ENCODE results near the gene RPS29. TPM values are rescaled to one million over a fixed set of nuclear protein-coding genes. Genes with fewer than 3 reads are reported as not detected.

The RPS29 gene
- total RNA-seq, 1 experiment from 2014 or later, result 1,733 TPM

- Mint-ChIP-seq H3K36me3 (ENCODE audit: insufficient read depth, unreplicated experiment) (peaks cover 71% of the 10 kb centered on the region), H3K9me3 (ENCODE audit: unreplicated experiment) (no peaks in the 10 kb centered on the region)
- CTCF ChIA-PET, result no interaction called here
Observed at GRCh38 chr14:49584058-49584457, 2.1 kb downstream of the RPS29 start.

GRCh38 chr14:49583629-49584028 is 2.6 kb downstream of the RPS29 start:
- BruUV-seq (replicated peaks), result no TSS peak
- H3K27me3 Mint-ChIP-seq (ENCODE audit: insufficient read depth, unreplicated experiment), result no peaks in the 10 kb centered on the region
- Histone ChIP-seq H3K4me1 (peaks cover 10% of the 10 kb centered on the region), H3K4me3 (ENCODE audit: low read depth, low read length) (no peak overlapping the region), H3K27me3 (replicated peaks; ENCODE audit: control insufficient read depth, insufficient read depth, low read length) (no peaks in the 10 kb centered on the region), H3K36me3 (ENCODE audit: control insufficient read depth, insufficient read depth, low read length) (no peaks in the 10 kb centered on the region; the same call in 1 of the 2 replicates), H3K9me3 (no peaks in the 10 kb centered on the region)
- no peaks in the 10 kb centered on the region for H3K9me3 Mint-ChIP-seq (ENCODE audit: unreplicated experiment)
- no peak overlapping the region for H3K27ac Mint-ChIP-seq (ENCODE audit: unreplicated experiment)
- H3K4me3 Mint-ChIP-seq (ENCODE audit: unreplicated experiment), result peak overlapping the region; percentile 98
- CTCF ChIA-PET, result no interaction called here
- peaks cover 76% of the 10 kb centered on the region for H3K36me3 Mint-ChIP-seq (ENCODE audit: insufficient read depth, unreplicated experiment)
- H3K4me1 Mint-ChIP-seq (ENCODE audit: low read depth, unreplicated experiment), result peaks cover 21% of the 10 kb centered on the region
- DNase-seq, result no peak
- intact Hi-C loops (cut with micrococcal nuclease; ENCODE audit: unreplicated experiment), result no loop called here
- POLR2A ChIA-PET, result no interaction called here
- no peak for TF ChIP-seq CTCF (IDR thresholded peaks at IDR 0.05; ENCODE audit: insufficient read depth in 1 of 2, low read depth in 1 of 2, low read length in 1 of 2, severe bottlenecking in 1 of 2, unreplicated experiment in 1 of 2)

More at GRCh38 chr14:49584058-49584457, 2.1 kb downstream of the RPS29 start:
- intact Hi-C loops (cut with micrococcal nuclease; ENCODE audit: unreplicated experiment), result no loop called here
- H3K27ac Mint-ChIP-seq (ENCODE audit: unreplicated experiment), result peak overlapping the region; percentile 35
- H3K4me3 Mint-ChIP-seq (ENCODE audit: unreplicated experiment), result peak overlapping the region; percentile 98
- no peaks in the 10 kb centered on the region for H3K27me3 Mint-ChIP-seq (ENCODE audit: insufficient read depth, unreplicated experiment)
- no peak for DNase-seq
- peaks cover 21% of the 10 kb centered on the region for H3K4me1 Mint-ChIP-seq (ENCODE audit: low read depth, unreplicated experiment)
- no TSS peak for BruUV-seq (replicated peaks)
- H3K27me3 ChIP-seq (replicated peaks; ENCODE audit: control insufficient read depth, insufficient read depth, low read length), result no peaks in the 10 kb centered on the region
- POLR2A ChIA-PET, result no interaction called here
- H3K4me3 ChIP-seq (ENCODE audit: low read depth, low read length), result no peak overlapping the region; the same call in 1 of the 2 replicates
- peaks cover 10% of the 10 kb centered on the region for H3K4me1 ChIP-seq
- H3K9me3 ChIP-seq, result no peaks in the 10 kb centered on the region
- no peaks in the 10 kb centered on the region; the same call in 1 of the 2 replicates for H3K36me3 ChIP-seq (ENCODE audit: control insufficient read depth, insufficient read depth, low read length)
- no peak for TF ChIP-seq CTCF (IDR thresholded peaks at IDR 0.05; ENCODE audit: insufficient read depth in 1 of 2, low read depth in 1 of 2, low read length in 1 of 2, severe bottlenecking in 1 of 2, unreplicated experiment in 1 of 2)

- peaks cover 85% of the 10 kb centered on the region for H3K36me3 Mint-ChIP-seq (ENCODE audit: insufficient read depth, unreplicated experiment)
- no peak overlapping the region for H3K4me3 ChIP-seq (ENCODE audit: low read depth, low read length)
- peaks cover 21% of the 10 kb centered on the region for H3K4me1 Mint-ChIP-seq (ENCODE audit: low read depth, unreplicated experiment)
- peaks cover 10% of the 10 kb centered on the region for H3K4me1 ChIP-seq
- H3K27me3 Mint-ChIP-seq (ENCODE audit: insufficient read depth, unreplicated experiment), result no peaks in the 10 kb centered on the region
- no peak for DNase-seq
- POLR2A ChIA-PET, result no interaction called here
- TF ChIP-seq CTCF (IDR thresholded peaks at IDR 0.05; ENCODE audit: insufficient read depth in 1 of 2, low read depth in 1 of 2, low read length in 1 of 2, severe bottlenecking in 1 of 2, unreplicated experiment in 1 of 2), result no peak
- H3K9me3 ChIP-seq, result no peaks in the 10 kb centered on the region
- H3K4me3 Mint-ChIP-seq (ENCODE audit: unreplicated experiment), result peak overlapping the region; percentile 46
- H3K27ac Mint-ChIP-seq (ENCODE audit: unreplicated experiment), result peak overlapping the region; percentile 60
- intact Hi-C loops (cut with micrococcal nuclease; ENCODE audit: unreplicated experiment), result no loop called here
- H3K9me3 Mint-ChIP-seq (ENCODE audit: unreplicated experiment), result no peaks in the 10 kb centered on the region
- no TSS peak for BruUV-seq (replicated peaks)
- CTCF ChIA-PET, result no interaction called here
- H3K36me3 ChIP-seq (ENCODE audit: control insufficient read depth, insufficient read depth, low read length), result peaks cover 3% of the 10 kb centered on the region
- no peaks in the 10 kb centered on the region for H3K27me3 ChIP-seq (replicated peaks; ENCODE audit: control insufficient read depth, insufficient read depth, low read length)
Observed at GRCh38 chr14:49582113-49582977, 3.8 kb downstream of the RPS29 start.

Measured in Caco-2 (cell line).